ENCODE data around the gene PTH1R.

Gene PTH1R

GRCh38 chr3:46887980-46888494 is 10.5 kb downstream of the PTH1R start:
- no peak for TF ChIP-seq CTCF (conservative IDR thresholded peaks at IDR 0.05; ENCODE audit: control insufficient read depth, insufficient read depth, low read depth, low read length)
- no peak for DNase-seq (ENCODE audit: low read depth)
- H3K4me3 ChIP-seq (ENCODE audit: control insufficient read depth, low read depth, low read length): no peak overlapping the region

- no peak for TF ChIP-seq CTCF (conservative IDR thresholded peaks at IDR 0.05; ENCODE audit: control insufficient read depth, insufficient read depth, low read depth, low read length)
- DNase-seq (ENCODE audit: low read depth): no peak
- H3K4me3 ChIP-seq (ENCODE audit: control insufficient read depth, low read depth, low read length): no peak overlapping the region
These were observed 11.2 kb downstream of the PTH1R start for GRCh38 chr3:46888705-46889104.

- DNase-seq (ENCODE audit: low read depth): no peak
- H3K4me3 ChIP-seq (ENCODE audit: control insufficient read depth, low read depth, low read length): no peak overlapping the region
- TF ChIP-seq CTCF (conservative IDR thresholded peaks at IDR 0.05; ENCODE audit: control insufficient read depth, insufficient read depth, low read depth, low read length): no peak
These were observed 12.0 kb downstream of the PTH1R start for GRCh38 chr3:46889381-46890110.

GRCh38 chr3:46890132-46890531 is 12.6 kb downstream of the PTH1R start:
- no peak for TF ChIP-seq CTCF (conservative IDR thresholded peaks at IDR 0.05; ENCODE audit: control insufficient read depth, insufficient read depth, low read depth, low read length)
- H3K4me3 ChIP-seq (ENCODE audit: control insufficient read depth, low read depth, low read length): no peak overlapping the region
- DNase-seq (ENCODE audit: low read depth): no peak

- TF ChIP-seq CTCF (conservative IDR thresholded peaks at IDR 0.05; ENCODE audit: control insufficient read depth, insufficient read depth, low read depth, low read length): no peak
- no peak for DNase-seq (ENCODE audit: low read depth)
- no peak overlapping the region for H3K4me3 ChIP-seq (ENCODE audit: control insufficient read depth, low read depth, low read length)
These were observed 13.6 kb downstream of the PTH1R start for GRCh38 chr3:46891132-46891531.

- peak; percentile 37 for DNase-seq (ENCODE audit: low read depth)
- H3K4me3 ChIP-seq (ENCODE audit: control insufficient read depth, low read depth, low read length): peak overlapping the region; percentile 6
- TF ChIP-seq CTCF (conservative IDR thresholded peaks at IDR 0.05; ENCODE audit: control insufficient read depth, insufficient read depth, low read depth, low read length): no peak
These were observed 15.0 kb downstream of the PTH1R start for GRCh38 chr3:46892285-46893145.

Data from fibroblast of mammary gland (primary cell).